ENCODE results near the gene AGBL5. TPM values are rescaled to one million over a fixed set of nuclear protein-coding genes. Genes with fewer than 3 reads are reported as not detected.

Gene AGBL5
- total and polyA plus RNA-seq, 2 donors (not counting 1 experiment from before 2014, with no cell fraction given) = 19.8 to 20.9 TPM

GRCh38 chr2:27070653-27071276 lies 19.3 kb downstream of the AGBL5 start:
- peaks cover 40% of the 10 kb centered on the region for H3K79me2 ChIP-seq (ENCODE audit: control insufficient read depth, insufficient read depth, low read length)
- no peak for TF ChIP-seq EZH2 (IDR thresholded peaks at IDR 0.05; ENCODE audit: low read length, missing control alignments)
- TF ChIP-seq CTCF (conservative IDR thresholded peaks at IDR 0.05 in 1 of 2, IDR thresholded peaks at IDR 0.05 in 1 of 2; ENCODE audit: low read depth in 1 of 2, low read length in 2 of 2) = no peak
- no peaks in the 10 kb centered on the region for H3K9me3 ChIP-seq (ENCODE audit: control insufficient read depth, insufficient read depth, low read depth, low read length)
- H3K4me2 ChIP-seq (ENCODE audit: extremely low read depth, insufficient read depth, low read length) = peak overlapping the region; percentile 93
- H2AFZ ChIP-seq (ENCODE audit: low read length) = peak overlapping the region; percentile 57
- H3K4me3 ChIP-seq (replicated peaks in 1 of 4; ENCODE audit: control extremely low read depth in 1 of 4, insufficient read depth in 1 of 4, low read depth in 3 of 4, low read length in 4 of 4) = peak overlapping the region; percentile 79 to 100 (median 96)
- peak overlapping the region; percentile 87 for H3K27ac ChIP-seq (ENCODE audit: insufficient read depth, low read length)
- peaks cover 16% of the 10 kb centered on the region for H3K36me3 ChIP-seq (ENCODE audit: control insufficient read depth, insufficient read depth, low read length)
- no peaks in the 10 kb centered on the region for H4K20me1 ChIP-seq (ENCODE audit: control insufficient read depth, extremely low read depth, insufficient read depth, low read length)
- no peaks in the 10 kb centered on the region for H3K27me3 ChIP-seq (ENCODE audit: control insufficient read depth, insufficient read depth, low read length)
- DNase-seq (ENCODE audit: low read depth in 2 of 2) = no peak
- H3K9ac ChIP-seq (ENCODE audit: insufficient read depth, low read length) = peak overlapping the region; percentile 80
- peaks cover 21% of the 10 kb centered on the region for H3K4me1 ChIP-seq (ENCODE audit: control insufficient read depth, extremely low read depth, insufficient read depth, low read length)

GRCh38 chr2:27071277-27071989 lies 20.0 kb downstream of the AGBL5 start, which contains the start of gene OST4:
TSS of gene OST4 (minus strand) at chr2:27071654.
- TF ChIP-seq CTCF (conservative IDR thresholded peaks at IDR 0.05 in 1 of 2, IDR thresholded peaks at IDR 0.05 in 1 of 2; ENCODE audit: low read depth in 1 of 2, low read length in 2 of 2) = no peak
- no peak for TF ChIP-seq EZH2 (IDR thresholded peaks at IDR 0.05; ENCODE audit: low read length, missing control alignments)
- Histone ChIP-seq H3K27ac (ENCODE audit: insufficient read depth, low read length) (peak within 1 kb of the TSS; percentile 87), H3K4me2 (ENCODE audit: extremely low read depth, insufficient read depth, low read length) (peak within 1 kb of the TSS; percentile 93), H3K27me3 (ENCODE audit: control insufficient read depth, insufficient read depth, low read length) (no peaks in the 10 kb centered on the region), H3K4me3 (replicated peaks in 1 of 4; ENCODE audit: control extremely low read depth in 1 of 4, insufficient read depth in 1 of 4, low read depth in 3 of 4, low read length in 4 of 4) (peak within 1 kb of the TSS; percentile 79 to 100 (median 96)), H3K9ac (ENCODE audit: insufficient read depth, low read length) (peak within 1 kb of the TSS; percentile 80), H3K4me1 (ENCODE audit: control insufficient read depth, extremely low read depth, insufficient read depth, low read length) (peaks cover 22% of the 10 kb centered on the region), H2AFZ (ENCODE audit: low read length) (peak within 1 kb of the TSS; percentile 57), H3K36me3 (ENCODE audit: control insufficient read depth, insufficient read depth, low read length) (peaks cover 11% of the 10 kb centered on the region), H3K79me2 (ENCODE audit: control insufficient read depth, insufficient read depth, low read length) (peaks cover 40% of the 10 kb centered on the region), H3K9me3 (ENCODE audit: control insufficient read depth, insufficient read depth, low read depth, low read length) (no peaks in the 10 kb centered on the region), H4K20me1 (ENCODE audit: control insufficient read depth, extremely low read depth, insufficient read depth, low read length) (no peaks in the 10 kb centered on the region)
- peak; percentile 92 to 93 for DNase-seq (ENCODE audit: low read depth in 2 of 2)

- peak overlapping the region; percentile 39 to 70 (median 55) for H3K4me3 ChIP-seq (replicated peaks in 1 of 4; ENCODE audit: control extremely low read depth in 1 of 4, insufficient read depth in 1 of 4, low read depth in 3 of 4, low read length in 4 of 4)
- peak overlapping the region; percentile 93 for H3K4me2 ChIP-seq (ENCODE audit: extremely low read depth, insufficient read depth, low read length)
- H4K20me1 ChIP-seq (ENCODE audit: control insufficient read depth, extremely low read depth, insufficient read depth, low read length) = no peaks in the 10 kb centered on the region
- peak overlapping the region; percentile 62 for H3K9ac ChIP-seq (ENCODE audit: insufficient read depth, low read length)
- H2AFZ ChIP-seq (ENCODE audit: low read length) = peak overlapping the region; percentile 6
- no peaks in the 10 kb centered on the region for H3K27me3 ChIP-seq (ENCODE audit: control insufficient read depth, insufficient read depth, low read length)
- peaks cover 25% of the 10 kb centered on the region for H3K4me1 ChIP-seq (ENCODE audit: control insufficient read depth, extremely low read depth, insufficient read depth, low read length)
- TF ChIP-seq CTCF (conservative IDR thresholded peaks at IDR 0.05 in 1 of 2, IDR thresholded peaks at IDR 0.05 in 1 of 2; ENCODE audit: low read depth in 1 of 2, low read length in 2 of 2) (no peak), EZH2 (IDR thresholded peaks at IDR 0.05; ENCODE audit: low read length, missing control alignments) (no peak)
- H3K9me3 ChIP-seq (ENCODE audit: control insufficient read depth, insufficient read depth, low read depth, low read length) = no peaks in the 10 kb centered on the region
- peaks cover 40% of the 10 kb centered on the region for H3K79me2 ChIP-seq (ENCODE audit: control insufficient read depth, insufficient read depth, low read length)
- H3K36me3 ChIP-seq (ENCODE audit: control insufficient read depth, insufficient read depth, low read length) = peaks cover 10% of the 10 kb centered on the region
- peak overlapping the region; percentile 79 for H3K27ac ChIP-seq (ENCODE audit: insufficient read depth, low read length)
- peak; percentile 81 to 90 for DNase-seq (ENCODE audit: low read depth in 2 of 2)
These were observed 20.7 kb downstream of the AGBL5 start for GRCh38 chr2:27071990-27072830.

Measured in fibroblast of lung (primary cell).